CD4-positive, CD25-positive, alpha-beta regulatory T cell (primary cell): ENCODE results near the gene DGCR6L. TPM values are rescaled to one million over a fixed set of nuclear protein-coding genes. Genes with fewer than 3 reads are reported as not detected.
"Not testable (repeated sequence)": the region's sequence is repeated elsewhere in the genome, so short reads cannot be mapped to it uniquely, and the experiment has no call there.

ENCODE experiments used
- ATAC-seq, 2 donors: fragments of 150-1000 bp; cut with Tn5 transposase; one replicate each; pipeline ENCODE4 v1.10.0; 2021; ENCODE audit warnings: low read depth in 2 of 2, moderate number of reproducible peaks in 2 of 2, moderate library complexity in 1 of 2
- DNase-seq, 3 donors: peaks; one replicate each; pipeline versions ENCODE4 v3.0.0 to v3.0.0-alpha.2; 2012 to 2022; ENCODE audit warnings: mixed read lengths in 1 of 3
- H3K27ac ChIP-seq: one replicate; pipeline ENCODE4 v1.7.0; 2013; ENCODE audit warnings: mild to moderate bottlenecking, low read length; ENCODE audit not compliant: insufficient read depth, poor library complexity, severe bottlenecking
- H3K27me3 ChIP-seq: one replicate; pipeline ENCODE4 v1.7.0; 2013; ENCODE audit warnings: low read length; ENCODE audit not compliant: control insufficient read depth, insufficient read depth
- H3K36me3 ChIP-seq: one replicate; pipeline ENCODE4 v1.7.0; 2013; ENCODE audit warnings: mild to moderate bottlenecking, low read length, moderate library complexity; ENCODE audit not compliant: control insufficient read depth, insufficient read depth
- H3K4me1 ChIP-seq: 2 replicates; pipeline ENCODE4 v1.7.0; 2013; ENCODE audit warnings: mild to moderate bottlenecking, low read length; ENCODE audit not compliant: insufficient read depth, control insufficient read depth, poor library complexity, severe bottlenecking
- H3K4me3 ChIP-seq: one replicate; pipeline ENCODE4 v1.7.0; 2013; ENCODE audit warnings: low read depth, mild to moderate bottlenecking, low read length, moderate library complexity
- H3K9me3 ChIP-seq, 2 experiments: 1 replicate in 1 of 2; 2 replicates in 1 of 2; pipeline ENCODE4 v1.7.0; 2013; ENCODE audit warnings: low read length in 2 of 2, mild to moderate bottlenecking in 1 of 2, moderate library complexity in 1 of 2; ENCODE audit not compliant: control insufficient read depth in 2 of 2
- H3K27ac Mint-ChIP-seq, 3 donors: one replicate each; pipeline ENCODE4 v1.8.0; 2020 to 2022; ENCODE audit warnings: mild to moderate bottlenecking in 3 of 3, mixed read lengths in 3 of 3, moderate library complexity in 2 of 3
- H3K27me3 Mint-ChIP-seq: one replicate; pipeline ENCODE4 v1.8.0; 2022; ENCODE audit warnings: mild to moderate bottlenecking, mixed read lengths
- H3K36me3 Mint-ChIP-seq: one replicate; pipeline ENCODE4 v1.8.0; 2020; ENCODE audit warnings: mixed read lengths
- H3K4me1 Mint-ChIP-seq, 4 donors: one replicate each; pipeline ENCODE4 v1.8.0; 2020 to 2022; ENCODE audit warnings: mixed read lengths in 4 of 4, mild to moderate bottlenecking in 1 of 4
- H3K4me3 Mint-ChIP-seq, 4 donors: one replicate each; pipeline ENCODE4 v1.8.0; 2020 to 2022; ENCODE audit warnings: mild to moderate bottlenecking in 4 of 4, mixed read lengths in 4 of 4, moderate library complexity in 3 of 4
- H3K9me3 Mint-ChIP-seq, 7 donors: one replicate each; pipeline ENCODE4 v1.8.0; 2020 to 2022; ENCODE audit warnings: mixed read lengths in 7 of 7, mild to moderate bottlenecking in 3 of 7, moderate library complexity in 2 of 7
- polyA plus RNA-seq, 4 donors: library from polyadenylated mRNA; unstranded; fragments of 300-500 nt; fragmentation: Illumina TruSeq; gene quantifications; one replicate each; pipeline ENCODE4 v1.2.3, GENCODE V29; 2021
- total RNA-seq: library from RNA; stranded (reverse); gene quantifications from one replicate; pipeline ENCODE4 v1.2.3, GENCODE V29; 2022

The DGCR6L gene
- total and polyA plus RNA-seq, 5 donors from 2014 or later = 28.7 to 123 (median 111) TPM

GRCh38 chr22:20304646-20305045, 15.2 kb downstream of the DGCR6L start:
- H3K9me3 Mint-ChIP-seq = peaks cover 0 to 2% (median 0%) of the 10 kb centered on the region in 7 donors
- Histone ChIP-seq H3K27me3 (no peaks in the 10 kb centered on the region), H3K36me3 (no peaks in the 10 kb centered on the region), H3K4me3 (no peak overlapping the region), H3K4me1 (peaks cover 6% of the 10 kb centered on the region), H3K9me3 (no peaks in the 10 kb centered on the region), H3K27ac (no peak overlapping the region)
- DNase-seq (no peak), ATAC-seq (no peak)
- no peak overlapping the region for H3K4me3 Mint-ChIP-seq
- no peak overlapping the region for H3K27ac Mint-ChIP-seq
- peaks cover 5% of the 10 kb centered on the region for H3K27me3 Mint-ChIP-seq
- peaks cover 0 to 6% (median 2%) of the 10 kb centered on the region in 4 donors for H3K4me1 Mint-ChIP-seq
- H3K36me3 Mint-ChIP-seq = no peaks in the 10 kb centered on the region

GRCh38 chr22:20303229-20303534, 16.7 kb downstream of the DGCR6L start:
- H3K36me3 Mint-ChIP-seq, H3K9me3 ChIP-seq, ATAC-seq, H3K27ac Mint-ChIP-seq, DNase-seq, H3K27me3 Mint-ChIP-seq, H3K27ac ChIP-seq, H3K36me3 ChIP-seq, H3K4me3 Mint-ChIP-seq, H3K4me3 ChIP-seq, H3K4me1 Mint-ChIP-seq, H3K9me3 Mint-ChIP-seq, H3K27me3 ChIP-seq: not testable (repeated sequence)
- H3K4me1 ChIP-seq = peaks cover 14% of the 10 kb centered on the region

- H3K27ac Mint-ChIP-seq = no peak overlapping the region
- no peak for DNase-seq
- H3K4me1 Mint-ChIP-seq = peaks cover 0 to 9% (median 4%) of the 10 kb centered on the region in 4 donors
- H3K4me3 ChIP-seq = no peak overlapping the region
- ATAC-seq = no peak
- H3K36me3 ChIP-seq = no peaks in the 10 kb centered on the region
- peaks cover 0 to 2% (median 0%) of the 10 kb centered on the region in 7 donors for H3K9me3 Mint-ChIP-seq
- peaks cover 14% of the 10 kb centered on the region for H3K4me1 ChIP-seq
- H3K27ac ChIP-seq = no peak overlapping the region
- H3K27me3 Mint-ChIP-seq = peaks cover 7% of the 10 kb centered on the region
- no peaks in the 10 kb centered on the region for H3K36me3 Mint-ChIP-seq
- H3K9me3 ChIP-seq = no peaks in the 10 kb centered on the region
- no peak overlapping the region for H3K4me3 Mint-ChIP-seq
- no peaks in the 10 kb centered on the region for H3K27me3 ChIP-seq
Measured at GRCh38 chr22:20302438-20303228, 17.2 kb downstream of the DGCR6L start.

- Mint-ChIP-seq H3K36me3 (no peaks in the 10 kb centered on the region), H3K4me1 (peaks cover 0 to 11% (median 5%) of the 10 kb centered on the region in 4 donors), H3K27me3 (peaks cover 11% of the 10 kb centered on the region), H3K4me3 (peak overlapping the region in 3 of 4 donors; percentile 33 to 85 (median 73)), H3K27ac (no peak overlapping the region), H3K9me3 (peaks cover 0 to 2% (median 0%) of the 10 kb centered on the region in 7 donors)
- H3K27me3 ChIP-seq = no peaks in the 10 kb centered on the region
- H3K4me1 ChIP-seq = peaks cover 14% of the 10 kb centered on the region
- H3K9me3 ChIP-seq = no peaks in the 10 kb centered on the region
- H3K4me3 ChIP-seq = peak overlapping the region; percentile 53
- no peaks in the 10 kb centered on the region for H3K36me3 ChIP-seq
- H3K27ac ChIP-seq = no peak overlapping the region
- DNase-seq (no peak), ATAC-seq (peak; percentile 15 to 36)
Measured at GRCh38 chr22:20299746-20300136, 20.1 kb downstream of the DGCR6L start.

- Histone ChIP-seq H3K4me1 (peaks cover 14% of the 10 kb centered on the region), H3K4me3 (no peak overlapping the region), H3K27me3 (no peaks in the 10 kb centered on the region), H3K9me3 (no peaks in the 10 kb centered on the region), H3K36me3 (no peaks in the 10 kb centered on the region), H3K27ac (no peak overlapping the region)
- Mint-ChIP-seq H3K36me3 (no peaks in the 10 kb centered on the region), H3K4me3 (peak overlapping the region; percentile 80 to 85 (median 84)), H3K4me1 (peaks cover 0 to 11% (median 5%) of the 10 kb centered on the region in 4 donors), H3K27me3 (peaks cover 11% of the 10 kb centered on the region), H3K9me3 (peaks cover 0 to 2% (median 0%) of the 10 kb centered on the region in 7 donors), H3K27ac (peak overlapping the region in 1 of 3 donors; percentile 46)
- ATAC-seq (peak; percentile 85 to 88), DNase-seq (peak; percentile 84 to 88 (median 88))
Measured at GRCh38 chr22:20298803-20299745, 20.8 kb downstream of the DGCR6L start.

- Mint-ChIP-seq H3K36me3 (no peaks in the 10 kb centered on the region), H3K9me3 (peaks cover 0 to 2% (median 0%) of the 10 kb centered on the region in 7 donors), H3K27me3 (peaks cover 11% of the 10 kb centered on the region), H3K4me3 (peak overlapping the region; percentile 66 to 91 (median 84)), H3K4me1 (peaks cover 0 to 11% (median 5%) of the 10 kb centered on the region in 4 donors), H3K27ac (peak overlapping the region in 2 of 3 donors; percentile 7 to 83)
- no peak overlapping the region for H3K27ac ChIP-seq
- ATAC-seq (no peak), DNase-seq (no peak)
- H3K27me3 ChIP-seq = no peaks in the 10 kb centered on the region
- H3K36me3 ChIP-seq = no peaks in the 10 kb centered on the region
- H3K9me3 ChIP-seq = no peaks in the 10 kb centered on the region
- no peak overlapping the region for H3K4me3 ChIP-seq
- H3K4me1 ChIP-seq = peaks cover 14% of the 10 kb centered on the region
Measured at GRCh38 chr22:20298110-20298802, 21.6 kb downstream of the DGCR6L start.

- DNase-seq (no peak), ATAC-seq (no peak)
- H3K4me1 Mint-ChIP-seq = peaks cover 0 to 11% (median 5%) of the 10 kb centered on the region in 4 donors
- H3K27ac ChIP-seq = no peak overlapping the region
- no peaks in the 10 kb centered on the region for H3K36me3 Mint-ChIP-seq
- H3K27me3 ChIP-seq = no peaks in the 10 kb centered on the region
- peak overlapping the region in 2 of 3 donors; percentile 7 to 88 for H3K27ac Mint-ChIP-seq
- peaks cover 14% of the 10 kb centered on the region for H3K4me1 ChIP-seq
- no peak overlapping the region for H3K4me3 ChIP-seq
- H3K27me3 Mint-ChIP-seq = peaks cover 12% of the 10 kb centered on the region
- H3K9me3 ChIP-seq = no peaks in the 10 kb centered on the region
- no peaks in the 10 kb centered on the region for H3K36me3 ChIP-seq
- H3K4me3 Mint-ChIP-seq = peak overlapping the region; percentile 66 to 91 (median 82)
- peaks cover 0 to 2% (median 0%) of the 10 kb centered on the region in 7 donors for H3K9me3 Mint-ChIP-seq
Measured at GRCh38 chr22:20297414-20298109, 22.3 kb downstream of the DGCR6L start.
